C4-2B (cell line): ENCODE results near the gene DLGAP1.

Source experiments
- CTCF ChIP-seq: fragments of 450-650 bp; conservative IDR thresholded peaks from 2 replicates; pipeline ENCODE4 v1.5.1; 2017; ENCODE audit warnings: mild to moderate bottlenecking
- ZFX ChIP-seq: fragments of 450-650 bp; IDR thresholded peaks from 2 replicates; pipeline ENCODE4 v1.6.1; 2017

- TF ChIP-seq CTCF (no peak), ZFX (no peak)
Observed at GRCh38 chr18:3511980-3512379, 943.1 kb downstream of the DLGAP1 start.
